Cardiac muscle cell (in vitro differentiated cells and primary cell): ENCODE results near the gene IL11. TPM values are rescaled to one million over a fixed set of nuclear protein-coding genes. Genes with fewer than 3 reads are reported as not detected.
A peak's percentile ranks its signal among the peaks of the same experiment; 100 is the strongest.

Source experiments
- DNase-seq, 2 donors: peaks; one replicate each; pipeline versions ENCODE4 v3.0.0 to v3.0.0-alpha.2; 2010 to 2017; ENCODE audit warnings: low read depth in 1 of 2, low spot score in 1 of 2
- H3K27ac ChIP-seq: fragments of 200-600 bp; sonication (generic); 2 replicates; pipeline ENCODE4 v1.5.1; 2016
- H3K27me3 ChIP-seq: fragments of 200-600 bp; sonication (generic); 2 replicates; pipeline ENCODE4 v1.6.0; 2016; ENCODE audit warnings: control low read depth
- H3K36me3 ChIP-seq: fragments of 200-600 bp; sonication (generic); 2 replicates; pipeline ENCODE4 v1.5.1; 2016; ENCODE audit warnings: control low read depth
- H3K4me1 ChIP-seq: fragments of 200-600 bp; sonication (generic); 2 replicates; pipeline ENCODE4 v1.8.1; 2017; ENCODE audit warnings: low read depth, mild to moderate bottlenecking, mixed run types
- H3K4me3 ChIP-seq: fragments of 200-600 bp; sonication (generic); 2 replicates; pipeline ENCODE4 v1.5.1; 2016; ENCODE audit warnings: mild to moderate bottlenecking
- H3K9me3 ChIP-seq: fragments of 200-600 bp; sonication (generic); 2 replicates; pipeline ENCODE4 v1.5.1; 2017; ENCODE audit warnings: low read depth, mild to moderate bottlenecking, control low read depth
- CTCF ChIP-seq: IDR thresholded peaks from 2 replicates; pipeline ENCODE4 v1.5.1; 2012; ENCODE audit warnings: low read depth, mild to moderate bottlenecking, low read length
- polyA plus RNA-seq: library from polyadenylated mRNA; unstranded; fragments of >200 nt; fragmentation: Nextera tagmentation; extraction: Ambion mirVana; gene quantifications from 2 replicates; pipeline ENCODE4 v1.2.1, GENCODE V29; 2016
- total RNA-seq: library from RNA; depleted of rRNA; stranded (reverse); fragments of >200 nt; gene quantifications from 2 replicates; pipeline ENCODE4 v1.2.3, GENCODE V29; 2016

IL11 gene
- total and polyA plus RNA-seq, 2 experiments from 2014 or later = 0.12 TPM; not detected in 1

- no peak for TF ChIP-seq CTCF
- Histone ChIP-seq H3K27me3 (peaks cover 12% of the 10 kb centered on the region), H3K36me3 (peaks cover 19% of the 10 kb centered on the region), H3K4me1 (peaks cover 12% of the 10 kb centered on the region), H3K9me3 (no peaks in the 10 kb centered on the region), H3K27ac (no peak overlapping the region), H3K4me3 (no peak overlapping the region)
- DNase-seq = no peak
These were observed 22.7 kb downstream of the IL11 start for GRCh38 chr19:55347442-55348009.

GRCh38 chr19:55346725-55347441, 23.4 kb downstream of the IL11 start:
- TF ChIP-seq CTCF = no peak
- Histone ChIP-seq H3K4me3 (no peak overlapping the region), H3K9me3 (no peaks in the 10 kb centered on the region), H3K4me1 (peaks cover 12% of the 10 kb centered on the region), H3K27me3 (peaks cover 6% of the 10 kb centered on the region), H3K27ac (no peak overlapping the region), H3K36me3 (peaks cover 24% of the 10 kb centered on the region)
- no peak for DNase-seq

DNA sequence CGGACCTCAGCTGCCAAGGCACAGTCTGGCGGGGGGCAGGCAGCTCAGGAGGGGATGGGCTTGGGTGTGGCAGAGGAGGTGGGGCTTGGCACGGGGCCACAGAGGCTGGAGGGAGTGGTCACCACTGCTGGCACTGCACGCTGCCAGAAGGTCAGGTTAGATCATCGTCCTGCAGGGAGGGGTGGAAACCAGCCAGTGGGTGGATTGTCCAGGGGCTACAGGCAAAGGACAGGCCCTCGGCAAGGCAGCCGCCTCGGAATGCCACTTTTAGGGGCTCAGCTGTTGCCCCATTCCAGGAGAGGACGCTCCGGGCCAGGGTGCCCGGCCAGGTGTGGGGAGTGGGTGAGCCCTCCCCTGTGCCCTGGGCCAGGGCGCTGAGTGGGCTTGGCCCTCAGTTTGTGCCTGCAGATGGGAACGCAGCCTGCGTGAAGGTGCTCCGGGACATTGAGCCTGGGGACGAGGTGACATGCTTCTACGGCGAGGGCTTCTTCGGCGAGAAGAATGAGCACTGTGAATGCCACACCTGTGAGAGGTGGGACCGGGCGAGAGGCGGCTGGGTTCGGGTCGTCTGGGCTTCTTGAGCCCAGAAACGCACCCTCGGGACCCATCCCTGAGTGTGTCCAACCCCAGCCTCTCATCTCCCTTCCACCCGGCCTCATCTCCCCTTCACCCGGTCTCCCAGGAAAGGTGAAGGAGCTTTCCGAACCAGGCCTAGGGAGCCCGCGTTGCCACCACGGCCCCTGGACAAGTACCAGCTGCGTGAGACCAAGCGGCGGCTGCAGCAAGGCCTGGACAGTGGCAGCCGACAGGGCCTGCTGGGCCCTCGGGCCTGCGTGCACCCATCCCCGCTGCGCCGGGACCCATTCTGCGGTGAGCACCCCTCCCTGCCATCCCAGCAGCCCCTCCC, 24.2 kb downstream of the IL11 start:
- no peaks in the 10 kb centered on the region for H3K9me3 ChIP-seq
- H3K27ac ChIP-seq = no peak overlapping the region
- DNase-seq = peak in 1 of 2 donors; percentile 33
- H3K4me1 ChIP-seq = peaks cover 12% of the 10 kb centered on the region
- no peak for TF ChIP-seq CTCF
- H3K4me3 ChIP-seq = no peak overlapping the region
- no peaks in the 10 kb centered on the region for H3K27me3 ChIP-seq
- peaks cover 24% of the 10 kb centered on the region for H3K36me3 ChIP-seq

DNA sequence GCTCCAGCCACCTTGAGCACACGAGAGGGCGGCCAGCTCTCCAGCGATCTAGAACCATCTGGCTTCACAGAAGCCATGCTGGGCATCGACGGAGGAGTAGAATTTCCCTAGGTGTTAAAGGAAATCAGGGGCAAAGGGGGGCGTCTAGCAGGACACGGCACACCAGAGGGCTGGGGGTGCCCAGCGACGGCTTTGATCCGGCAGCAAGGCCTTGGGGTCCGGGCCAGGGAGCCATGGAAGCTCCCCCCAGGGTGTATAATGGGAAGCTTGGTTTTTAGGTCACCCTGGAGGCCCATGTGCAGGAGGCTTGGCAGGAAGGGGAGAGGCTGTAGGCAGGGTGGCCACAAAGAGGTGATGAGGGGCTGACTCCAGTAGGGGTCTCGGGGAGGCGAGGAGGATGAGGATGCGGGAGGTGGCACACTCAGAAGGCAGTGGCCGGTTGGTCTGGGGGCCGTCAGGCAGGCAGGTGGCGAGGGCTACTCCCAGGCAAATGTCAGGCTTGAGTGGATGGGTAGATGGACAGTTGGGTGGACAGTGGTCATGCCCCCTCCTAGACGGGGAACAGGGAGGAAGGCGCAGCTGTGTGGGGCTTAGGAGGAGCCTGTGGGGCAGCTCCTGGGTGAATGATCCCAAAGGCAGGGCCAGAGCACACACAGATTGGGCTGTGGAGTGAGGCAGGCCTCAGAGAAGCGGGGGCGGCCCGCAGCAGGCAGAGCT, 25.0 kb downstream of the IL11 start:
- Histone ChIP-seq H3K4me1 (peaks cover 12% of the 10 kb centered on the region), H3K27me3 (no peaks in the 10 kb centered on the region), H3K4me3 (no peak overlapping the region), H3K36me3 (peaks cover 24% of the 10 kb centered on the region), H3K9me3 (no peaks in the 10 kb centered on the region), H3K27ac (no peak overlapping the region)
- no peak for DNase-seq
- no peak for TF ChIP-seq CTCF

- TF ChIP-seq CTCF = no peak
- no peaks in the 10 kb centered on the region for H3K9me3 ChIP-seq
- DNase-seq = no peak
These were observed 25.8 kb downstream of the IL11 start for GRCh38 chr19:55344444-55344843.

More at GRCh38 chr19:55344444-55344843, 25.8 kb downstream of the IL11 start:
- Histone ChIP-seq H3K4me3 (no peak overlapping the region), H3K4me1 (peaks cover 12% of the 10 kb centered on the region), H3K36me3 (peaks cover 24% of the 10 kb centered on the region), H3K27ac (no peak overlapping the region), H3K27me3 (no peaks in the 10 kb centered on the region)
